ENCODE measurements around the gene VILL.

Gene VILL

DNA sequence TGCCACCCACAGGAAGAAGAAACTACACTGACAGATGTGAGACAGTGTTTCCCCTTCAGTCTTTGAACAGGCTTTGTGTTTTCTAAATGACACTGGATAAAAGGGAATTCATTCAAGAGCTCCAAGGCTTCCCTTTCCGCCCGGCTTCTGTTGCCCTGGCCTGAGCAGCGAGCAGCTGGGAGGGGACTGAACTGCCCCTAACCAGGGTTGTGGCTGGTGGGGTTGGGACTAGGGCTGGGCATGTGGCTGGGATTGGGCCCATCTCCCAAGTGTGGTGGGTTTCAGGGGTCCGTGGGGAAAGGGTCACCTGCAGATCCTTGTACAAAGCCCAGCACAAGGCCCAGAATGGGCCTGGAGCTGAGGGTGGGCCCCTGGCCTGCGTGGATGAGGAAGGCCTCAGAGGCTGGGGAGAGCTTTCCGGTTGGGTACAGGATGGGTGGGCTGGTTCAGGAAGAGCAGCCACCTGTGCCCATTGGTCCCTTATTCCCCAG is 10.4 kb downstream of the VILL start:
- DNase-seq (ENCODE audit: low read depth, low spot score): no peak

DNA sequence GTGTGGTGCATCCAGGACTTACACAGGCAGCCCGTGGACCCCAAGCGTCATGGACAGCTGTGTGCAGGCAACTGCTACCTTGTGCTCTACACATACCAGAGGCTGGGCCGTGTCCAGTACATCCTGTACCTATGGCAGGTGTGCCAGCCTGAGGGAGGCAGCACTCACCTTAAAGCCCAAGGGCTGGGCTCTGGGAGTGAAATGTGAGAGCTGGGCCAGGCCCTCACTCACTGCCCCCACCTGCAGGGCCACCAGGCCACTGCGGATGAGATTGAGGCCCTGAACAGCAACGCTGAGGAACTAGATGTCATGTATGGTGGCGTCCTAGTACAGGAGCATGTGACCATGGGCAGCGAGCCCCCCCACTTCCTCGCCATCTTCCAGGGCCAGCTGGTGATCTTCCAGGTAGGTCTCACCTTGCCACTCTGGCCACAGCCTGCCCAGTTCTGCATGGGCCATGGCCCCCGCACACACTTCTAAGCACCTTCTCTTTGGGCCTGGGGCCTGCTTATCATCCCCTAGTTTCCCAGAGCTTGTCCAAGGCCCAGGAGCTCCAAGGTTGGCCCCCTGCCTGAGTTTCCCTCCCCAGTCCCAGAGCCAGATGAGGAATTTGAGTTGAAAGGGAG is 11.0 kb downstream of the VILL start:
- no peak for DNase-seq (ENCODE audit: low read depth, low spot score)

DNA sequence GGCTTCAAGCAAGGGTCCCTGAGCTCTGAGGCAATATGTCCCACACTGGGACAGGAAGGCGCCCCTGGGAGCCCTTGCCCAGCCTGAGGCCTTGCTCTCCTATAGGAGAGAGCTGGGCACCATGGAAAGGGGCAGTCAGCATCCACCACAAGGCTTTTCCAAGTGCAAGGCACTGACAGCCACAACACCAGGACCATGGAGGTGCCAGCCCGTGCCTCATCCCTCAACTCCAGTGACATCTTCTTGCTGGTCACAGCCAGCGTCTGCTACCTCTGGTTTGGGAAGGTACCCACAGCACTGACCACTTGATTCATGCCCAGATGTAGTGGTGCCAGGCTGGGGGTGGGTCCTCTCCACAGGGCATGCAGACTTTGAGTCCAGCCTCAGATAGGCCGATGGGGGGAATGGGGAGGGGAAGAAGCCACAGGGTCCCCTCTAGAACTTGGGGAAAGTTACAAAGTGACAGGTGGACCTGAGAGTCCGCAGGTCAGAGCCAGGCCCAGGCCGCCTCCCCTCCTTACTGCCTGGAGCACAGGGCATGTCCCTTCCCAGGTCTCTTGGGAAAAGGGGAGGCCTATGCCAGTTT is 11.8 kb downstream of the VILL start:
- no peak for DNase-seq (ENCODE audit: low read depth, low spot score)

DNA sequence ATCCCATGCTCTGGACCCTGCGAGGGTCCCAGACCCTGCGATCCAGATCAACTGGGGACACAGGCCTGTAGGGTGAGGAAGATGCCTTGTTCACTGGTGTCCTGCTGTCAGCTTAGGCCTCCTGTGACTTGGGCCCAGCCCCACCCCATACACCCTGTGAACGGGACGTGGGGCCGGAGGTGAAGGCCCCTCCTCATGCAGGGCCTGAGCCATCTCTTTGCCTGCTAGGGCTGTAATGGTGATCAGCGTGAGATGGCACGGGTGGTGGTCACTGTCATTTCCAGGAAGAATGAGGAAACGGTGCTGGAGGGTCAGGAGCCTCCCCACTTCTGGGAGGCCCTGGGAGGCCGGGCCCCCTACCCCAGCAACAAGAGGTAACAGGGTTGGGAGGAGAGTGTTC is 12.4 kb downstream of the VILL start:
- DNase-seq (ENCODE audit: low read depth, low spot score): no peak

DNA sequence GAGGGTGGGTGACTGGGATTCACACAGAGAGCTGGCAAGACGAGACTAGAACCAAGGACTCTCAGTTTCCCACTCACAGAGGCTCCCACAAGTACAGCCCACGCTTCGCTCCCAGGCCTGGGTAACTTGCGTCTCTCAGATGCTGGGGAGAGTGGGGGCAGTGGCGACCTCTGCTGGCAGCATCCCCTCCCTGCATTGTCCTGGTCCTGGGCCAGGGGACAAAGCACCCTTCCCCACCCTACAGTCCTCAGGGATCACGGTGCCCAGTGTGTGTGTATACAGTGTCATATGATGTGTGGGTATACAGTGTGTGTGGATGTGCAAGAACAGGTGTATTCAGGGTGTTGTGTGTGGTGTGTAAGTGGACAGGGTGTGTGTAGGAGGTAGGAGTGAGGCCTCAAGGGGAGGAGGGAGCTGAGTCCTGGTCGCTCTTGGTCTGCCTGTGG is 12.8 kb downstream of the VILL start:
- DNase-seq (ENCODE audit: low read depth, low spot score): no peak

DNA sequence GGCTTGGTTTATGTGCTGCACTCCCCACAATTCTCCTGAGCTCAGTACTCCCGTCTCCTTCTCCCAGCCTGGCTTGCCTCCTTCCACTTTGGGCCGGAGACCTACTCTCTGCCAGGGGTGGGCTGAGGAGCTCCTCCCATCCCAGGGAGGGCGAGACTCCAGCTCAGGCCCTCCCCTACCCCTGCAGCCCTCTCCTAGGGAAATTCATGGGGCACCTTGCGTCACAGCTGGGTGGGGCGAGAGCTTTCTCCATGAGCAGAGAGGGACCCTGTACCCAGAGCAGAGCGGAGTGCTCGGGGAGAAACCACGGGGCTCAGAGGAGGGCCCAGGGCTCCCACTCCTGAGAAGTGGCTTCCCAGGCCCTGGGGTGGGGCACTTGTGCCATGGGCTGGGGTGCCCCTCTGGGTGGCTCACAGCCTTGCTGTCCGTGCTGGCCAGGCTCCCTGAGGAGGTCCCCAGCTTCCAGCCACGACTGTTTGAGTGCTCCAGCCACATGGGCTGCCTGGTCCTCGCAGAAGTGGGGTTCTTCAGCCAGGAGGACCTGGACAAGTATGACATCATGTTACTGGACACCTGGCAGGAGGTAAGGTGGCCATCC is 13.3 kb downstream of the VILL start:
- DNase-seq (ENCODE audit: low read depth, low spot score): no peak

DNA sequence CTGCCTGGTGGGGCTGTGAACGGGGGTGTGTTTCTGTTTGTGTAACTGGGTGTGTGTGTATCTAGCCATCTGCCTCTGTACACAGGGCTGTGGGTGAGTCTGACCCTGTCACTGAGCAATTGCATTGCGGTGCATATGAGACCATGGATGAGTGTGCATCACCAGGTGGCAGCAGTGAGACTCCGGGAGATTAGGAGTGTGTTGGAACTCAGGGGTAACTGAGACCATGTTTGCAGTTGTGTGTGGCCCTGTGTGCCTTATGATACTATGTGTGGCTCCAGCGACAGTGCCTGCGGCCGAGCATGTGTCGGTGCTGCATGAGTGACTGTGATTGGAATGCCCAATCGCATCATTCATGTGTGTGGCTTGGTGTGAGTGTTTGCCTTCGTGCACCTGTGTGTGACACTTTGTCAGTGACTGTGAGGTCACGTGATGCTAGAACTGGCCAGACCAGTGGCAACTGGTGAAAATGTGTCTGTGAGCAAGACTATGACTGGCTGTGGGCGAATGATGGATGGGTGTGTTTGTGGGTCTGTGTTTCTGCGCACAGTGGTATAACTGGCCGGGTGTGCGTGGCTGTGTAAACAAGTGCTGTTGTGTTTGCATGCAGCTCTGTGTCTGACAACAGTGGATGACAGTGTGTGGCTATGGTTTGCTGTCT is 14.0 kb downstream of the VILL start:
- DNase-seq (ENCODE audit: low read depth, low spot score): no peak

DNA sequence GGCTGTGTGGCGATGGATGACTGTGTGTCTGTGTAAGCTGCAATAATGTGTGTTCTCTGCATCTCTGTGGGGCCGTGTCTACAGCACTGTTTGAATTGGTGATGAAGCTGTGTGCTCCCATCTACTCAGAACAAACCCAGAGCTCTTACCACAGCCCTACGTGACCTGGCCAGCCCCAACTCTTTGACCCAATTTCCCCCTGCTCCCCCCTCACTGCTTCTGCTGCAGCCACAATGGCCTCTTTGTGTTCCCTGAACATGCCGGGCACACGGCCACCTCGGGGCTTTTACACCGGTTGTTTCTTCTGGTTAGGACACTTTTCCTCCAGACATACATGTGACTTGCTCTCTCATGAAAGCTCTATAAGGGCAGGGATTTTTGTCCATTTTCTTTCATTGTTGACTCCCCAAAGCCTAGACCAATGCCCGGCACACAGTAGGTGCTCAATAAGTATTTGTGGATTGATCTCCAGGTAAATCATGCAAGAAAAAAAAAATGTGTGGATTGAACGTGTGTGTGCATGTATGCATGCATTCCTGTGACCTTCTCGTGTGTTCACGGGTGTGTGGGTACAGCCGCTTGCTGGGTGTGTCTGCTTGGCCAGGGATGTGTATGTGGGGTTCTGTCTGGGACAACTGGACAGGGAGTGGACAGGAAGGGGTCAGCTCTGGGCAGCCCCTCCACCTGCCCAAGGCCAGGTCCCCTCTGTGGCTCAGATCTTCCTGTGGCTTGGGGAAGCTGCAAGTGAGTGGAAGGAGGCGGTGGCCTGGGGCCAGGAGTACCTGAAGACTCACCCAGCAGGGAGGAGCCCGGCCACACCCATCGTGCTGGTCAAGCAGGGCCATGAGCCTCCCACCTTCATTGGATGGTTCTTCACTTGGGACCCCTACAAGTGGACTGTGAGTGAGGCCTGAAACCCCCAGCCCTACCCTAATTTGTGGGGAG is 14.8 kb downstream of the VILL start:
- DNase-seq (ENCODE audit: low read depth, low spot score): no peak

DNA sequence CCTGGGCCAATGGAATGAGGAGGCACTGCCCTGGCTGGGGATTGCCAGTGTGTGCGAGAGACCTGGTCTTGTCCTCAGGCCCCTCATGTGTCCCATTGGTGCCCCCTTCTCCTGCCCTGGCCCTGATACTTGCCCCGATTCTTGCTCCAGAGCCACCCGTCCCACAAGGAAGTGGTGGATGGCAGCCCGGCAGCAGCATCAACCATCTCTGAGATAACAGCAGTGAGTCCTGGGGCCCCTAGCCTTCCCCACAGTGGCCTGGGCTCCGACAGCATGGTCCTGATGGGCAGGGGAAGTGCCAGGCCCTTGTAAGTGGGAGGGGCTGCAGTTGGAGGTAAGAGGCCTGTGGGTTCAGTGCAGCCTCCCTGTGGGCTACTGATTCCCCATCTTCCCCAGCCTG is 15.4 kb downstream of the VILL start:
- no peak for DNase-seq (ENCODE audit: low read depth, low spot score)

DNA sequence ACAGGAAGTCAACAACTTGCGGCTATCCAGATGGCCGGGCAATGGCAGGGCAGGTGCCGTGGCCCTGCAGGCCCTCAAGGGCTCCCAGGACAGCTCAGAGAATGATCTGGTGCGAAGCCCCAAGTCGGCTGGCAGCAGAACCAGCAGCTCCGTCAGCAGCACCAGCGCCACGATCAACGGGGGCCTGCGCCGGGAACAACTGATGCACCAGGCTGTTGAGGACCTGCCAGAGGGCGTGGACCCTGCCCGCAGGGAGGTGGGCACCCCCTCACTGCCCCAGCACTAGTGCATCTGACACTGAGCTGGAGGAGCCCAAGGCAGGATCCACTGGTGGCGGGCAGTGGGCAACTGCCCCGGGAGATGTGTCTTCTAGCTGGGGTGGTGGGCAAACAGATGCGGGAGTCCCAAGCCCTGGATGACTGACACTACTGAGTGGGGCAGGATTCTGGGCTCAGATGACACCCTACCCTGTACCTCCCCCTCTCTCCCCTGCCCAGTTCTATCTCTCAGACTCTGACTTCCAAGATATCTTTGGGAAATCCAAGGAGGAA is 15.9 kb downstream of the VILL start:
- no peak for DNase-seq (ENCODE audit: low read depth, low spot score)

DNA sequence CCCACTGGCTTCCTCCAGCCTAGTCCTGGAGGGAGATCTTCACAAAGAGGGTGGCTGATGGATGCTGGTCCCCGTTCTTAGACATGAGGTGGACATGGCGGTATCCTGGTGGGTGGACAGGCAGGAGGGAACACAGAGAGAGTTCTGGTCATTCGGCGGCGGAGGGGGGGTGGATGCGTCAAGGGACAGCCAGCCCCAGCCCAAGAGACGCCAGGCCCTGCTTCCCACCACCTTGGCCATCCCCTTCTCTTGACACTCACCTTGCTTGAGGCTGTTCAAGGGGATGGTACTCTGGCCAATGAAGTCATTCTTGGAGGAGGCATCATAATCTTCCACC is 17.1 kb downstream of the VILL start:
- DNase-seq (ENCODE audit: low read depth, low spot score): no peak

DNA sequence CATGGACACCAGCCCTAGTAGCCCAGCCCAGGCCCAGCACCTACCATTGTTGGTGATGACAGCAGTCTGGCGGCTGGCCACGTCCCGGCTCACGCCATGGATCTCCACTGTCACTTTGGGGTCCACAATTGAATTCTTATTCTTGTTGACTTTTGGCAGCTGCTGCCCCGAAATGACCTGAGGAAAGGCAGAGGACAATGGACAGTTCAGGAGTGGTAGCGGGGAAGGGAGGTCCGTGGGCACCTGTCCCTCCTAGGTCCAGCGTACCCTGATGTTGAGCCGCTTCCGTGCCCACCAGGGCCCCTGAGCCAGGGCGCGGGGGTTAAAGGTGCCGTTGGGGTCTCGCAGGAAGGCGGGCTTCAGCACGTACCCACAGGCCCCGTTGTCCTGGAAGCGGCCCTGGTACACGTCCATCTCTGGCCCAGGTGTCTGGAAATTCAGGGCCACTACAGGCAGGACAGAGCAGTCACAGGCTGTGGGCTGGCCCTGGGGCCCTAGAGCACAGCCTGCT is 17.7 kb downstream of the VILL start:
- no peak for DNase-seq (ENCODE audit: low read depth, low spot score)

DNA sequence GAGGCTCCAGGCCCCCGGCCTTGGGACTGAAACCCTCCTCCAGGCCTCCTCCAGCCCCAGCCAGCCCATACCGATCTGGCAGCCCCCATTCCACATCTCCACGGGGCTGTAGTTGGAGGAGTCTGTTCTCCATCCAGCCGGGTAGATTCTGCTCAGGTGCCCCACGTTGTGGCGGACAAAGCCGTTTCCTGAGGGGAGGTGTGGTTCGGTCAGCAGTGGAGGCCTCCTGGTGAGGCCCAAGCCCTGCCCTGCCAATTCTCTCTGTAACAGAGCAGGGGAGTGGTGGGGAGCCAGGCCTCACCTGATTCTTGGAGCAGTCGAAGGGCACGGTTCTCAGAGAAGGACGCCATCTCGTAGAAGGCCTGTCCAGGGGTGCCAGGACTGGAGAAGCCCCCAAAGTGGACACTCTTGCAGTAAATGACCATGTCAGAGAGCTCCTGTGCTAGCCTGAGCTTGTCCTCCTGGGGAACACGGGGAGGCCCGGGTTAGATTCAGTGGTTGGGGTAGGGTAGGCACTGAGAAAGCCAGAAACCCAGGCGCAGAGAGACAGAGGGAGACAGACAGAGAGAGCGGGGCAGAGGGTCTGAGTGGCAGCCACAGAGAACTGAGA is 18.5 kb downstream of the VILL start:
- DNase-seq (ENCODE audit: low read depth, low spot score): no peak

DNA sequence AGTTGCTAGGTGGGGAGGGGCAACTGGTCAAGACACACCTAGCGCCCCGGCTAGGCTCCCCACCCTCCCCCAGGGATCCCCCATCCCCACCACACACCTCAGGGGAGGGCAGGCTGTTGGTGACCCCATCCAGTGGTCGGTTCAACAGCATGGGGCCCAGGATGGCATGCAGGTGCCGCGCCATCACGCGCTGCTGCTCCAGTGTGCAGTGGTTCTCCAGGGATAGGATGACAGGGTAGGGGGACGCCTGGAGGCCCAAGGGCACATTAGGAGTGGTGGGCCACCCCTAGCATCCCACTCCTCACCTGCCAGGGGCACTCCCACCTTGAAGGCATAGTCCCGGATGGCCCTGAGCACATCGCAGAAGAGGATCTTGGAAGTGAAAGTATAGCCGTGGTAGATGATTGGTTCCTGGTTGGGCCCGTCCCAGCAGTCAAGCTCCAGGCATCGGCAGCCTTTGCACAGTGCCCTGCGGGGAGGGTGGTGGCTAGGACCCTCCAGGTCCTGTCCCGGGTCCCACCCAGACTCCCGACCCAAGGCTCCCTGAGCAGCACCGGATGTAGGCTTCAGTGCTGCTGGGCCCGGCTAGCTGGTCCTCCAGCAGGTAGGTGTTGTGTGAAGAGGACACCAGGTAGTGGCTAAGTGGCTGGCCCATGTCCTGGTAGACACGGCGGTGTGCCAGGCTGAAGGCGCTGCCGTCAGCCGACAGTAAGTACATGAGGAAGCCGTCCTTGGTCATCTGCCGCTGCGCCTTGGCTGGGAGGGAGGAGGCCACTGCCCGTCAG is 19.4 kb downstream of the VILL start:
- DNase-seq (ENCODE audit: low read depth, low spot score): no peak

DNA sequence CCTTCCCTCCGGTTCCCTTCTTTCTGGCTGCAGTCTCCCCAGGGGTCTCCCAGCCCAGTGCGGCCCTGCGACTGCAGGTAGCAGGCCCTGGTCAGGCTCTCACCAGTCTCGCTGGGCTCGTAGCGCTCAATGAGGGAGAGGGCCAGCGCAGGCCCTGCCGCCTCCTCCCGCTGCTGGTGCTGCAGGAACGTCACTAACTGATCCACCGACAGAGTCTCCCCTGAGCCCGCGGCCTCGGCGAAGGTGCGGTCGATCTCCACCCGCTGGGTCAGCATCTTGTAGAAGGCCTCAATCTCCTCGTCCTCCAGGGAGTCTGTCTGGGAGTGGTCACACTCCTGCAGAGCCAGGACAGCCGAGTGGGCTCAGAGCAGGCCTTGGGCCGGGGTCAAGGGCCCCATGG is 20.5 kb downstream of the VILL start:
- DNase-seq (ENCODE audit: low read depth, low spot score): no peak

DNA sequence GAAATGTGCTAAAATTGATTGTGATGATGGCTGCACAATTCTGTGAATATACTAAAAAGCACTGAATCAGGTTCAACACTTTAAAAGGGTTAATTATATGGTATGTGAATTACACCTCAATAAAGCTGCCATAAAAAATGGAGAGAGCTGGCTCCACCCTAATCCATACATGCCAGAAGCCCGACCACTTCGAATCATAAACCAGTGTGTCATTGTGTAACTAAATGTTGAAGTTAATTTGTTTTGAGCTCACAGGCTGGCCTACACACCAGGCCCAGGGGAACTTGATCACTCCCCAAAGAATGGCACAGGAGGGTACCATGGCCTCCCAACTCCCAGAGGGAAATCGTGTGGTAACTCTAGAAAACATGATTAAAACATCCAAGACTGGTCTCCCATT is 24.9 kb downstream of the VILL start:
- DNase-seq (ENCODE audit: low read depth, low spot score): no peak

DNA sequence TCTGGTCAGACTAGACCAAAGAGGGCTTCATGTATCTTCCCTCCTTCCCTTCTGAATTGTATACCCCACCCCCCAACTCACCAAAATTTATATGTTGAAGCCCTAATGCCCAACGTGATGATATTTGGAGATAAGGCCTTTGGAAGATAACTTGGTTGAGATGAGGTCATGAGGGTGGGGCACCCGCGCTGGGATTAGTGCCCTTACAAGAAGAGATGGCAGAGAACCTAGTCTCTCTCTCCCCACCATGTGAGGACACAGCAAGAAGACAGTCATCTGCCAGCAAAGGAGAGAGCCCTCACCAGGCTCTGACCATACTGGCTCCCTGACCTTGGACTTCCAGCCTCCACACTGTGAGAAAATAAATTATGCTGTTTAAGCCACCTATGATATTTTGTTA is 25.4 kb downstream of the VILL start:
- no peak for DNase-seq (ENCODE audit: low read depth, low spot score)

DNA sequence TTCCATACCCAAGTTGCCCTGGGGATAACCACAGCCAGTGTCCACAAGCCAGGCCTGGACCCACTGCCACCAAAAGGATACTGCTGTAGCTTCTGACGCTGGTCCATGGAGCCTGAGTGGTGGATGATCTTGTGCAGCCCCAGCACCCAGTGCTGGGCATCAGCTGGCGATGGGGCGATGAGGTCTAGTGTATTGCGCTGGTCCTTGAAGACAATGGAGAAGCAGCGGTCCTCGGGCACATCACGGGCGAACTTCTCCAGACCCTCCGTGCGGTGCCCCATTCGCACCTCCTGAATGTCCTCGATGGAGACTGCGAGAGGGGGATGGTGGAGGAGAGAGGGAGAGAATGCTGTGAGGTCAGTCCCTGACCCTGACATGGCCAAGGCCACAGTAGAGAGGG is 25.8 kb downstream of the VILL start:
- no peak for DNase-seq (ENCODE audit: low read depth, low spot score)

DNA sequence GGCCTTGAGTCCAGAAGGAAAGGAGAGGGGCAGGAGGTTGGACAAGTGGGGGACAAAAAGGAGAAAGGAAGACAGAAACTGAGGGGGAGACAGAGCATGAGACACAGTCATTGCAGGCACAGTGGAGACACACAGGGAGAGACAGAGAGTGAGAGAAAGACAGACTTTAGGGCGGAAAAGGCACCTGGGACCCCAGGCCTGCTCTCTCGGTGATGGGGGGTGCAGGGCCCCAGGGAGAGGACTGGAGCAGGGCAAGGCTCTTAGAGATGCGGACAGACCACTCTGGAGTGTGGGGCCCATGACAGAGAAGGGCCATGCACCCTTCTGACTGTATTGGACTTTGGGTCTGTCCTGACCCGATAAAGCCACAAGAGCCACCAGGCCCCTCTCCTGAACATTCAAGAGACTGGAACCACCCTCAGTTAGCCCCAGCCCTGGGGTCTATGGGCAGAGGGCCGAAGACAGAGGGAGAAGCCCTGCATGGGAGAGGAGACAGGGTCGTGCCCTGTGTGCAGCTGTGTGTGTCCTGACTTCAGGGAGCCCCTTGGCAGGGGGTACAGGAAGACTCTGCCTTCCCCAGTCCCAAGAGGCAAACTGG is 26.4 kb downstream of the VILL start:
- no peak for DNase-seq (ENCODE audit: low read depth, low spot score)
